ENCODE measurements around the gene PRKG1.

Gene PRKG1

GRCh38 chr10:52099026-52099600, 1024.8 kb downstream of the PRKG1 start:
- Histone ChIP-seq H3K27ac (ENCODE audit: low read depth, low read length, severe bottlenecking) (no peak overlapping the region), H3K36me3 (ENCODE audit: control insufficient read depth, insufficient read depth, low read length) (no peaks in the 10 kb centered on the region), H3K4me3 (ENCODE audit: extremely low read depth, insufficient read depth, low read length, poor library complexity, severe bottlenecking) (no peak overlapping the region), H3K9me3 (ENCODE audit: control insufficient read depth, low read length) (no peaks in the 10 kb centered on the region), H3K4me1 (ENCODE audit: control insufficient read depth, insufficient read depth, low read length, poor library complexity, severe bottlenecking) (no peaks in the 10 kb centered on the region)
- 80 to 96% methylated on average over 1 to 3 of the region's 5 CpGs for WGBS, 2 experiments (ENCODE audit: insufficient coverage in 2 of 2)

GRCh38 chr10:52100011-52100547, 1025.8 kb downstream of the PRKG1 start:
- Histone ChIP-seq H3K9me3 (ENCODE audit: control insufficient read depth, low read length) (no peaks in the 10 kb centered on the region), H3K4me3 (ENCODE audit: extremely low read depth, insufficient read depth, low read length, poor library complexity, severe bottlenecking) (no peak overlapping the region), H3K4me1 (ENCODE audit: control insufficient read depth, insufficient read depth, low read length, poor library complexity, severe bottlenecking) (no peaks in the 10 kb centered on the region), H3K36me3 (ENCODE audit: control insufficient read depth, insufficient read depth, low read length) (no peaks in the 10 kb centered on the region), H3K27ac (ENCODE audit: low read depth, low read length, severe bottlenecking) (no peak overlapping the region)
- 91 to 96% methylated on average over 4 to 5 of the region's 6 CpGs for WGBS, 2 experiments (ENCODE audit: insufficient coverage in 2 of 2)

GRCh38 chr10:52105301-52105700, 1031.0 kb downstream of the PRKG1 start:
- Histone ChIP-seq H3K4me1 (ENCODE audit: control insufficient read depth, insufficient read depth, low read length, poor library complexity, severe bottlenecking) (no peaks in the 10 kb centered on the region), H3K4me3 (ENCODE audit: extremely low read depth, insufficient read depth, low read length, poor library complexity, severe bottlenecking) (no peak overlapping the region), H3K36me3 (ENCODE audit: control insufficient read depth, insufficient read depth, low read length) (no peaks in the 10 kb centered on the region), H3K9me3 (ENCODE audit: control insufficient read depth, low read length) (no peaks in the 10 kb centered on the region), H3K27ac (ENCODE audit: low read depth, low read length, severe bottlenecking) (no peak overlapping the region)
- WGBS, 2 experiments (ENCODE audit: insufficient coverage in 2 of 2), result 82 to 92% methylated on average over 3 to 4 of the region's 9 CpGs

GRCh38 chr10:52106011-52106410, 1031.7 kb downstream of the PRKG1 start:
- Histone ChIP-seq H3K4me1 (ENCODE audit: control insufficient read depth, insufficient read depth, low read length, poor library complexity, severe bottlenecking) (no peaks in the 10 kb centered on the region), H3K27ac (ENCODE audit: low read depth, low read length, severe bottlenecking) (no peak overlapping the region), H3K4me3 (ENCODE audit: extremely low read depth, insufficient read depth, low read length, poor library complexity, severe bottlenecking) (no peak overlapping the region), H3K36me3 (ENCODE audit: control insufficient read depth, insufficient read depth, low read length) (no peaks in the 10 kb centered on the region), H3K9me3 (ENCODE audit: control insufficient read depth, low read length) (no peaks in the 10 kb centered on the region)
- whole genome bisulfite sequencing, 2 experiments (ENCODE audit: insufficient coverage in 2 of 2), result 90 to 93% methylated on average over 2 to 3 of the region's 4 CpGs

DNA sequence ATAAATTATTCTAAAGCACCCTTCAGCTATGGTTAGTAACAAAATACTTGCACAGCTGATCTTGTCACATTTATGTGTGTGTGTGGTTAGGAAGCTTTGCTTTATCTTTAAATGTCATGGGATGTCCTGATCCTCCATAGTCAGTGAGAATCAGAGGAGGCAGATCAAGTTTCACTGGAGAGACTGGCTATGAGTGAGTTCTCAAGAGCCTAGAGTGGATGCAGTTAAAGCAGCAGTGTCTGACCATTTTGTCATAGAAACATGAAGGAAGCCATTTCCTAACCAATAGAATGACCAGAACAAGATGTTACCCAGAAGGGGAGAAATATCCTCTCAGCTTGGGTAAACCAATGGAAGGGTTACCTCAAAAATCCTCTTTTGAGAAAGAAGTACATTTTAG, 1032.6 kb downstream of the PRKG1 start:
- Histone ChIP-seq H3K4me3 (ENCODE audit: extremely low read depth, insufficient read depth, low read length, poor library complexity, severe bottlenecking) (no peak overlapping the region), H3K36me3 (ENCODE audit: control insufficient read depth, insufficient read depth, low read length) (no peaks in the 10 kb centered on the region), H3K27ac (ENCODE audit: low read depth, low read length, severe bottlenecking) (no peak overlapping the region), H3K4me1 (ENCODE audit: control insufficient read depth, insufficient read depth, low read length, poor library complexity, severe bottlenecking) (no peaks in the 10 kb centered on the region), H3K9me3 (ENCODE audit: control insufficient read depth, low read length) (no peaks in the 10 kb centered on the region)

DNA sequence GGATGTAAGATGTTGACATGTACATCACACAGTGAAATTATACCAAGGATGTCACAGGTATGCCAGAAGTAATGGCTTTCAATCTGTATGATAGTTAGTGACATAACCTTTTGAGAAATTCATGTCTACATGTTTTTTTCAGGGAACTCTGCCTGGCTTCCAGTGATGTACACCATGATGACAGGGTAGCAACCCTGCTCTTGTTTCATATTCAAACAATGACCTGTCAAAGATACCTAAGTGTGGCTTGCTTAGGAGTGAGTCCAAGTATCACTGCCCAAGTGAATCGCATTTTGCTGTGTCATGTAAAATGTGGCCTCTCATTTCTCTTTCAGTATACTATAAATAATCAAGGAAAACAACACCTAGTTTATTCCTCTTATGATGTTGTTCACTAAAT, 1033.9 kb downstream of the PRKG1 start:
- H3K9me3 ChIP-seq (ENCODE audit: control insufficient read depth, low read length), result no peaks in the 10 kb centered on the region
- no CpG with 5 or more reads among the region's 1 CpG for WGBS, 2 experiments (ENCODE audit: insufficient coverage in 2 of 2)
- H3K4me3 ChIP-seq (ENCODE audit: extremely low read depth, insufficient read depth, low read length, poor library complexity, severe bottlenecking), result no peak overlapping the region
- no peaks in the 10 kb centered on the region for H3K36me3 ChIP-seq (ENCODE audit: control insufficient read depth, insufficient read depth, low read length)
- H3K4me1 ChIP-seq (ENCODE audit: control insufficient read depth, insufficient read depth, low read length, poor library complexity, severe bottlenecking), result no peaks in the 10 kb centered on the region
- no peak overlapping the region for H3K27ac ChIP-seq (ENCODE audit: low read depth, low read length, severe bottlenecking)

GRCh38 chr10:52110576-52110975, 1036.3 kb downstream of the PRKG1 start:
- WGBS, 2 experiments (ENCODE audit: insufficient coverage in 2 of 2), result 79 to 81% methylated on average over 4 of the region's 5 CpGs
- Histone ChIP-seq H3K9me3 (ENCODE audit: control insufficient read depth, low read length) (no peaks in the 10 kb centered on the region), H3K4me1 (ENCODE audit: control insufficient read depth, insufficient read depth, low read length, poor library complexity, severe bottlenecking) (no peaks in the 10 kb centered on the region), H3K4me3 (ENCODE audit: extremely low read depth, insufficient read depth, low read length, poor library complexity, severe bottlenecking) (no peak overlapping the region), H3K36me3 (ENCODE audit: control insufficient read depth, insufficient read depth, low read length) (no peaks in the 10 kb centered on the region), H3K27ac (ENCODE audit: low read depth, low read length, severe bottlenecking) (no peak overlapping the region)

- no CpG with 5 or more reads among the region's 3 CpGs for WGBS, 2 experiments (ENCODE audit: insufficient coverage in 2 of 2)
- Histone ChIP-seq H3K36me3 (ENCODE audit: control insufficient read depth, insufficient read depth, low read length) (no peaks in the 10 kb centered on the region), H3K4me3 (ENCODE audit: extremely low read depth, insufficient read depth, low read length, poor library complexity, severe bottlenecking) (no peak overlapping the region), H3K4me1 (ENCODE audit: control insufficient read depth, insufficient read depth, low read length, poor library complexity, severe bottlenecking) (no peaks in the 10 kb centered on the region), H3K9me3 (ENCODE audit: control insufficient read depth, low read length) (no peaks in the 10 kb centered on the region), H3K27ac (ENCODE audit: low read depth, low read length, severe bottlenecking) (no peak overlapping the region)
Observed at GRCh38 chr10:52111101-52111891, 1037.0 kb downstream of the PRKG1 start.

DNA sequence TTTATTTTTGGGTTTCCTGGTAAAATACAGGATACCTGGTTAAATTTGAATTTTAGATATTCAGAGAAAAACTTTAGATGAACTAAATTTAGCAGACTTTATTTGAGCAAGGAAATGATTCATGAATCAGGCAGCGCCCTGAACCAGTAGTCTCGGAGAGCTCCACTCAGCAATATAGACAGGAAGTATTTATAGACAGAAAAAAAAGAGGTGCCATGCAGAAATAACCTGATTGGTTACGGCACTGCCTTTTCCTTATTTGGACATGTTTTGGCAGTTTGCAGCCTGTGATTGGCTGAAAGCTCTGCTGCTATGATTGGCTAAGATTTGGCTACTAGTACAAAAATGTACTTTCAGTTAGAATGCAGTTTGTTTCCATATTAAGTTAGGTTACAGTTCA, 1041.5 kb downstream of the PRKG1 start:
- Histone ChIP-seq H3K4me1 (ENCODE audit: control insufficient read depth, insufficient read depth, low read length, poor library complexity, severe bottlenecking) (no peaks in the 10 kb centered on the region), H3K9me3 (ENCODE audit: control insufficient read depth, low read length) (no peaks in the 10 kb centered on the region), H3K27ac (ENCODE audit: low read depth, low read length, severe bottlenecking) (no peak overlapping the region), H3K36me3 (ENCODE audit: control insufficient read depth, insufficient read depth, low read length) (no peaks in the 10 kb centered on the region), H3K4me3 (ENCODE audit: extremely low read depth, insufficient read depth, low read length, poor library complexity, severe bottlenecking) (no peak overlapping the region)
- WGBS, 2 experiments (ENCODE audit: insufficient coverage in 2 of 2), result 89 to 100% methylated on average over 3 of the region's 3 CpGs

- Histone ChIP-seq H3K36me3 (ENCODE audit: control insufficient read depth, insufficient read depth, low read length) (no peaks in the 10 kb centered on the region), H3K4me3 (ENCODE audit: extremely low read depth, insufficient read depth, low read length, poor library complexity, severe bottlenecking) (no peak overlapping the region), H3K9me3 (ENCODE audit: control insufficient read depth, low read length) (no peaks in the 10 kb centered on the region), H3K27ac (ENCODE audit: low read depth, low read length, severe bottlenecking) (no peak overlapping the region), H3K4me1 (ENCODE audit: control insufficient read depth, insufficient read depth, low read length, poor library complexity, severe bottlenecking) (no peaks in the 10 kb centered on the region)
Observed at GRCh38 chr10:52119507-52119906, 1045.2 kb downstream of the PRKG1 start.

DNA sequence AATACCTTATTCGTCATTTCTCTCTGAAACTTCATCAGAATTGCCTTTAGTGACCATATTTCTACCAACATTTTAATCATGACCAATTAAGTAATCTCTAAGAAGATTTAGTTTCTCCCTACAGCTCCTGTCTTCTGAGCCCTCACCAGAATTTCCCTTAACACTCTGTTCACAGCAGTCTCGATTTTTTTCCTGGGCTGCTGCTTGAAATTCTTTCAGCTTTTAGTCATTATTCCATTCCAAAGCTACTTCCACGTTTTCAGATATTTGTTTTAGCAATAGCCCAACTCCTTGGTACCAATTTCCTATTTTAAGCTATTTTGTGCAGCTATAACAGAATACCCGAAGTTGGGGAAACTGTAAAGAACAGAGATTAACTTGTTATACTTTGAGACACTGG, 1047.4 kb downstream of the PRKG1 start:
- WGBS, 2 experiments (ENCODE audit: insufficient coverage in 2 of 2), result 73 to 80% methylated on average over 3 of the region's 4 CpGs
- H3K4me1 ChIP-seq (ENCODE audit: control insufficient read depth, insufficient read depth, low read length, poor library complexity, severe bottlenecking), result no peaks in the 10 kb centered on the region
- no peak overlapping the region for H3K27ac ChIP-seq (ENCODE audit: low read depth, low read length, severe bottlenecking)
- H3K9me3 ChIP-seq (ENCODE audit: control insufficient read depth, low read length), result no peaks in the 10 kb centered on the region
- no peak overlapping the region for H3K4me3 ChIP-seq (ENCODE audit: extremely low read depth, insufficient read depth, low read length, poor library complexity, severe bottlenecking)
- no peaks in the 10 kb centered on the region for H3K36me3 ChIP-seq (ENCODE audit: control insufficient read depth, insufficient read depth, low read length)
